Stimulated activated CD8-positive, alpha-beta memory T cell treated with anti-CD3 and anti-CD28 coated beads, Interleukin-4, amount 100 ng/mL, for 24 hours (primary cell): ENCODE measurements around the gene F3.

Experiments used
- DNase-seq: peaks from one replicate; pipeline ENCODE4 v3.0.0-alpha.2; 2020; ENCODE audit warnings: low read depth

The F3 gene

GRCh38 chr1:94552071-94552586 lies 10.6 kb upstream of the F3 start:
- no peak for DNase-seq

- no peak for DNase-seq
These were observed 9.9 kb upstream of the F3 start for GRCh38 chr1:94551449-94551848.

- DNase-seq = no peak
These were observed 9.3 kb upstream of the F3 start for GRCh38 chr1:94550800-94551241.

GRCh38 chr1:94550396-94550795 lies 8.8 kb upstream of the F3 start:
- no peak for DNase-seq

- DNase-seq = no peak
These were observed 8.1 kb upstream of the F3 start for GRCh38 chr1:94549706-94550105.

- no peak for DNase-seq
These were observed 3.3 kb upstream of the F3 start for GRCh38 chr1:94544706-94545490.

- no peak for DNase-seq
These were observed 2.5 kb upstream of the F3 start for GRCh38 chr1:94543893-94544635.

GRCh38 chr1:94543001-94543400 lies 1.4 kb upstream of the F3 start:
- DNase-seq = no peak

- DNase-seq = no peak
These were observed 720 bp upstream of the F3 start for GRCh38 chr1:94542088-94542870.

- DNase-seq = no peak
These were observed 916 bp downstream of the F3 start for GRCh38 chr1:94540440-94541245.

GRCh38 chr1:94539496-94539895 lies 2.1 kb downstream of the F3 start:
- no peak for DNase-seq

GRCh38 chr1:94538243-94538827 lies 3.2 kb downstream of the F3 start:
- no peak for DNase-seq

- no peak for DNase-seq
These were observed 4.3 kb downstream of the F3 start for GRCh38 chr1:94537254-94537653.

GRCh38 chr1:94535879-94536278 lies 5.7 kb downstream of the F3 start:
- no peak for DNase-seq

- no peak for DNase-seq
These were observed 6.5 kb downstream of the F3 start for GRCh38 chr1:94535095-94535494.

- no peak for DNase-seq
These were observed 9.5 kb downstream of the F3 start for GRCh38 chr1:94532077-94532476.

GRCh38 chr1:94531664-94532063 lies 9.9 kb downstream of the F3 start:
- DNase-seq = no peak

GRCh38 chr1:94530373-94530878 lies 11.1 kb downstream of the F3 start:
- no peak for DNase-seq

GRCh38 chr1:94529416-94529815 lies 12.1 kb downstream of the F3 start:
- DNase-seq = no peak

- no peak for DNase-seq
These were observed 12.7 kb downstream of the F3 start for GRCh38 chr1:94528826-94529225.

- no peak for DNase-seq
These were observed 13.3 kb downstream of the F3 start for GRCh38 chr1:94528299-94528698.
